Activated CD4-positive, alpha-beta T cell treated with anti-CD3 and anti-CD28 coated beads, Interleukin-2, Interleukin-6, amounts not matched to agents 100 ng/mL and 50 ng/mL, durations not matched to agents 16 hours and 8 hours (primary cell): Measurements from ENCODE around the gene OGFR.

Experiments used
- DNase-seq: peaks from one replicate; pipeline ENCODE4 v3.0.0-alpha.2; 2020

The OGFR gene

DNA sequence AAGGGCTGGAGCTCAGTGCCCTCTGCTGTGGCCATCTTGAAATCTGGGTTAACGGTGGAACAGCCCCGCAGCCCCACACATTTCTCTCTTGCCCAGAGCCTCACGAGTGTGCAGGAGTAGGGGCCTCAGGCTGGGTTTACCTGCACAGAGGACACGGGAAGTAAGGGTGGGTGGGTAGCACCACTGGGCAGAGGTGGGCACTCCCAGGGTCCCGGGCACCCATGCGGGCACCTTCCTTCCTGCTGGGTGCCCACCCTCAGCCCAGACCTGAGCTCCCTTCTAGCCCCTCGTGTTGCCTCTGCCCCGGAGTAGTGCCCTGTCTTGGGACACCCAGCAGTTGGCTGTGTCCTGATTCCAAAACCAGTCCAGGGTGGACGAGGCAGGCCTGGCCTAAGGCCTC lies 23.4 kb downstream of the OGFR start:
- DNase-seq: no peak

DNA sequence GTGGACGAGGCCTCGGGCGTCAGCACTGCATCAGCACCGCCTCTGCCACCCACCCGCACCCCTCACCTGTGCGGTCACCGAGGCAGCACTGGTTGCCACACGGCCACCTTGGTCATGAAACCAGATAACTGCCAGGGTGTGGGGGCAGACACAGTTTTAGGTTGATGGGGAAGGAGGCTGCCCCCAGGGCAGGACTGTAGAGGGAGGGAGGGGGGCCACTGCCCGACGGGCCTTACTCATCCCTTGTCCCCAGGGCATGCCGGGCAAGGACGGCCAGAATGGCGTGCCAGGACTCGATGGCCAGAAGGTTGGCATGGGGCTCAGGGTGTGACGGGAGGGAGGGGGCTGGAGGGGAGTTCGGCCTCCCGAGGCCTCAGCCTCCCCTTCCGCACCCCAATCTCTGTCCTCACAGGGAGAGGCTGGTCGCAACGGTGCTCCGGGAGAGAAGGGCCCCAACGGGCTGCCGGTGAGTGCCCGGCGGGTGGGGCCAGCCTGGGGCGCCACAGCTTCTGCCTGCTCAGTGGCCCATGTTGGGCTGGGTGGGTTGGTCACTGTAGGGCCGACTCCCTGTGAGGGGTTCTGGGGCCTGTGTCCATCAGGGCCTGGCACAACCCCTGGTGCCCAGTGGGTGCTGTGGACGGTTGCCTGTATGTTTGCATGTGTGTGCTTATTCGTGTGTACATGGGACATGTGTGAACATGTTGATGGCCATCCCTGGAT lies 24.0 kb downstream of the OGFR start:
- no peak for DNase-seq

DNA sequence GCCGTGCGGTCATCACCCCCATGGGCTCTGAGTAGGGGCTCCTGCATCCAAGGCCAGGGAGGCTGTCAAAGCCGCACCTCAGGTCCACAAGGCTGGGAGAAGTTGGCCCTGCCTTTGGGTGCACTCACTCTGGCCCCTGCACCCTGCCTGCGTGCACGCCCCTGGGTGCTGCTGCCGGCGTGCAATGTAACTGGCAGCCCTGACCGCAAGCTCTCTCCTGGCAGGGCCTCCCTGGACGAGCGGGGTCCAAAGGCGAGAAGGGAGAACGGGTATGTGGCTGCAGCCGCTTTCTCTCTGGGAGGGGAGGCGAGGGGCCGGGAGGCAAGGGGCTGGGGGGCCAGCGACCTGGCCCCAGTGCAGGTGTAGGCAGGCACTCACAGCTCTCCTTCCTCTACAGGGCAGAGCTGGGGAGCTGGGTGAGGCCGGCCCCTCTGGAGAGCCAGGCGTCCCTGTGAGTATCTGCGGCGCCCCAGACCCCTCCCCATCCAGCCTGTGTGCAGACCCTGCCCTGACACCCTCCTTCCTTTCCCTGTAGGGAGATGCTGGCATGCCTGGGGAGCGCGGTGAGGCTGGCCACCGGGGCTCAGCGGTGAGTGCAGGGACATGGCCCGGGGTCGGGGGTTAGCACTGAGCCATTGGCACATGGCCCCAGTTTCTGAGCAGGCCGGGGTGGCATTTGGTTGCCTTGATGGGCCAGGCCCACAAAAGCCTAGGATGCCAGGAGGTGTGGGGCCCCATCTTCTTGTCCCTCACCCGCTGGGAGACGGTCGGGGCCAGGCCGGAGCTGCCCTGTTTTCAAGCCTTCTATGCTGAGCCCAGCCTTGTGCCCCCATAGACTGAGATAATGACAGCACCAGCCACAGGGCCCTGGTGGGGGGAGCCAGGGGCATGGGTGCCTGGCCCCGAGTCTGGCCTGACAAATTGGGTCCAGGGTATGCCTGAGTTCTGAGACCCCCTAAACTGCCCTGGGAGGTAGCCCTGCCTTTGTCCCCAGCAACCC lies 24.9 kb downstream of the OGFR start:
- no peak for DNase-seq

DNA sequence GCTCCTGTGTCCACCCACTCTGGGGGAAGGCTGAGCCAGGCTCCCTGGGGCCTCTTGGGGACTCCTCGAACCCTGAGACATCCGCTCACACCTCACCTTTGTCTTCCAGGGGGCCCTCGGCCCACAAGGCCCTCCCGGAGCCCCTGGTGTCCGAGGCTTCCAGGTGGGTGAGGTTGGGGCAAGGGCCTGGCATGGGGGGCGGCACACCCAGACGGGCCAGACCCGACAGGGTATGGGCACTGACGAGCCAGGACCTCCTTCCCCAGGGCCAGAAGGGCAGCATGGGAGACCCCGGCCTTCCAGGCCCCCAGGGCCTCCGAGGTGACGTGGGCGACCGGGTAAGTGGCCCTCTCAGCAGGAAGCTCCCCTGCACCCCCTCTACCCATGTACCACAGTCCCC lies 25.6 kb downstream of the OGFR start:
- no peak for DNase-seq

- no peak for DNase-seq
Measured at GRCh38 chr20:62830821-62831220, 26.2 kb downstream of the OGFR start.

GRCh38 chr20:62831361-62831788 lies 26.7 kb downstream of the OGFR start:
- no peak for DNase-seq

GRCh38 chr20:62831854-62832211 lies 27.2 kb downstream of the OGFR start:
- no peak for DNase-seq

DNA sequence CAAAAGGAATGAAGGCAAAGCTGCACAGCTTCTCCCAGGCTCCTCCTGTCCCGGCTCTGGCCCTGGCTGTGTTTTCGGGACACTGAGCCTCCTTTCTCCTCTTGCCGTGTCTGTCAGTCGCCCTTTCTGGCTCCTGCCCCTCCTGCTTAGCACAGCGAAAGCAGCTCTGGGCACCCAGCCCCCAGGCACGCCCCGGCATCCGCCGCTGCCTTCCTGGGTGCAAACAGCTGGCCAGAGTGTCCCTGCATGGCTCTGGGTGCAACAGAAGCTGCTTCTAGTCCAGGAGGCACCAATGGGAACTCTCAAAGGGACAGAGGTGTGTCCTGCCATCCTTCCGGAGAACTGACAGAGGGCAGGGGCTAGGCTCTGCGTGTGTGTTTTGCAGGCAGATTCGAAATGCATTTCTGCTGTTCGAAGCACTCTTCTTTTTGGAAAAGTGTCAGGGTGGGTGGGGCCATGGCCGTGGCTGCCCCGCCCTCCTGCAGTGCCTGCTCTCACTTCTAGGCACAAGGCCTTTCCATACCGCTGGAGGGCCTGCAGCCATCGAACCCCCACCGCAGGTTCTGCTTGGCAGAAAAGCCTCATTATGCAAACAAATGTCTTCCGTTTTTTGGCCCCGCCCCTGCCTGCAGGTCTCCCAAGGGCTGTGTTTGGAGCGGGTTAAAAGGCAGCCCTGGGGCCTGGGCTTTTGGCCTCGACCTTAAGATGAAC lies 27.7 kb downstream of the OGFR start:
- peak; percentile 31 for DNase-seq

- no peak for DNase-seq
Measured at GRCh38 chr20:62832951-62833391, 28.3 kb downstream of the OGFR start.

DNA sequence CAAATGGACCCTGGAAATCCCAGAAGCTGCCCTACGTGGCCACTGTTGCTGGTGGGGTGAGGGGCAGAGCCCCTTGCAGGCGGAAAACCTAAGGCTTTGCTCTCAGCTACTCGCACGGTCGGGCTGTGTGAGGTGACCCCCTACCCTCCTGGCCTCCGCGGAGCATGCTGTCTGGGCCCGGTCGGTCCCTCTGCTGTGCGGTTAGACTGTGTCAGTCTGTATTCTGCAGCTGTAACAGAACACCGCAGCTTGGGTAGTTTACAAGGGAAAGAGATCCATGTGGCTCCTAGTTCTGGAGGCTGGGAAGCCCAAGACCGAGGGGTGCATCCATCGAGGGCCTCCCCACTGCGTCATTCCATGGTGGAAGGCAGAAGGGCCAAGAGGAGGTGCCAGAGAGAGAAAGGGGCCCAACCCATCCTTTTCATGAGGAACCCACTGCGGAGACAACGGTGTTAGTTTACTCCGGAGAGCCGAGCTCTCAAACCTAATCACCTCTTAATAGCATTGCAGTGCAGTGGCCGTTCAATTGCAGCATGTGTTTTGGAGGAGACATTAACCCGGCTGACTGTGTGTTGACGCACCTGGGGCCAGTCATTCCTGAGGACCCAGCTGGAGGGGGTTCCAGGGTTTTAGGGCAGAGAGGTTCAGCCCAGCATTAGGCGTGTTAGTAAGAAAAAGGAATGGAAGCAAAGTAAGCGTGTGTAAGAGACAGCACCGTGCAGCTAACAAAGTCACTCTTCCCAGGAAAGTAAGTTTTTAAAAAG lies 30.5 kb downstream of the OGFR start:
- no peak for DNase-seq

- no peak for DNase-seq
Measured at GRCh38 chr20:62835931-62836861, 31.6 kb downstream of the OGFR start.

DNA sequence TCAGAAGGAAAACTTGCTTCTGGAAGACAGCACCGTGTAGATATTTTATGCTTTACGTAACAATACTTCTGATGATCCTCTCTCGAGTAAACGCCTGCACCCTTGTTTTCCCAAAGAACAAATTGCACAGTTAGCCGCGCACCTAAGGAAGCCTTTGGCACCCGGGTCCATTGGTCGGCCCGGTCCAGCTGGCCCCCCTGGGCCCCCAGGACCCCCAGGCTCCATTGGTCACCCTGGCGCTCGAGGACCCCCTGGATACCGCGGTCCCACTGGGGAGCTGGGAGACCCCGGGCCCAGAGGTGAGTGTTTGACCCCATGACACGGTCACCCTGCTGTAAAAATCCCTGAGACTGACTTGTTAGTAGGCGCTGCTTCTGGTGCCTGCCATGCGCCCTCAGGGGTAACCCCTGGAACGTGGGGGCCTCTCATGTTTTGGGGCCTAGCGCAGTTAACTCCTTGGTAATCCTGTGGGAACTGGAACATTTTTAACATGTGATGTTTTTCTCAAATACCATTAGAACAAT lies 32.4 kb downstream of the OGFR start:
- no peak for DNase-seq

GRCh38 chr20:62837790-62838127 lies 33.1 kb downstream of the OGFR start:
- DNase-seq: no peak

GRCh38 chr20:62838128-62838891 lies 33.7 kb downstream of the OGFR start:
- DNase-seq: no peak

DNA sequence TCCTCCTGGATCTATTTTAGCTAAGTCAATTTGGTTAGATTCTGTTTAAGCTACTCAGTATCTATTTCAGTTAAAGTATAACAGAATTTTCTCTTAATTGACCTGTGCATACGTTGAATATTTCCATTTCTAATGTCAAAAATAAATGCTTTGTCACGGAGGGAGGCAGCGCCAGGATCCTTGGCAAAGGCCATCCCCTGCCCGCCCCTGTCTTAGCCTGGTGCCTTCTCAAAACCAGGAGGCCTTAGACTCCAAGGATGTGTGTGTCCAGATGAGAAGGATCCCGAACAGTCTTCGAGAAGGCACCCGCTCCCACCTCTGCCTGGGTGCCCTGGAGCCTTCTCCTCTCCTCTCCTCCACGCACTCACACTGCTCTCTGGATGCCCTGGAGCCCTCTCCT lies 34.6 kb downstream of the OGFR start:
- no peak for DNase-seq

DNA sequence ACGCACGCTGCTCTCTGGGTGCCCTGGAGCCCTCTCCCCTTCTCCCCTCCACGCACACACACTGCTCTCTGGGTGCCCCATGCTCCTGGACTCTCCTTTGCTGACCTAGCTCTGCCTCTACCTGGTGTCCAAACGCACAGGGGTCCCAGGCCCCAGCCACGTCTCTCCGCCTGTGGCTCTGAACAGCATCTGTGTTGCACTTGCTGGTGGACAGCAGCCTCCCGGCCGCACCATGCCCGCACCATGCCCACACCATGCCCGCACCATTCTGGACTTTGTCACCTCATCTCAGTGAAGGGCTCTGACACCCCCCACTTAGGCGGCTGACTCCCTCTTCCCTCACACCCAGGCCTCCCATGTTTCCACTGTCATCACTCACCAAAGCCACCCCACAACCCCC lies 35.2 kb downstream of the OGFR start:
- DNase-seq: no peak

DNA sequence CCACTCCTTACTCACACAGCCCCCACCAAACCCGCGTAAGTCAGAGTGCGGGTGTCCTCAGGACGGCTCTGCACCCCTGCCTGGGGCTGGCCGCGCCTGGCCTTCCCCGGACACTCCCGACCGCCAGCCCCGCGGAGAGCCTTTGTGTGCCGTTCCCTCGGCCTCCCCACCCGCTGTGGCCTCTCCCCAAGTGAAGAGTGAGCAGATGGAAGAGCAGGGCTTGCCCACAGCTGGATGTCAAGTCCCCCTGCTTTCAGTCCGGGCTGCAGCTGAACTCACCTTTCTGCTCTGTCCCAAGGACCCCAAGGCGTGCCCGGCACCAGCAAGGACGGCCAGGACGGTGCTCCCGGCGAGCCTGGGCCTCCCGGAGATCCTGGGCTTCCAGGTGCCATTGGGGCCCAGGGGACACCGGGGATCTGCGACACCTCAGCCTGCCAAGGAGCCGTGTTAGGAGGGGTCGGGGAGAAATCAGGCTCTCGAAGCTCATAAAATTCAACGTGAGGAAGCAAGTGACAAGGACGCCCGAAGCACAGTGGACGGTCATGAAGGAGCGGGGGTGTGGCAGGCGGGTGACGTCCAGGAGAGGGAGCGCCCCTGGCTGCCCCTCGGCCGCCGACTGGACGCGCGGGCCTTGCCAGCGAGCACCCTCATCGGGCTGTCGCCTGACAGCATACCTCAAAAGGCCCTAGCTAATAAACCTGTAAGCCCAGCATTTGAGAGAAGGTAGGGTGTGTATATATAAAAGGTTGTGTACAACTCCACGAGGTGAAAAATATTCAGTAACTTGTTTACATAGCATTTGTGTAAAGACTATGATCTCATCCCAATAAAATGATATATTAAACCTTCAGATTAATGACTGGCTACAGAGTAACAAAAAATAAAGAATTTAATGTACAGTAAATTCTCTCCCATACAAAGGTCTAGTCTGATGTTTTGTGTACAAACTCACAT lies 35.9 kb downstream of the OGFR start:
- no peak for DNase-seq

GRCh38 chr20:62841705-62842212 lies 37.1 kb downstream of the OGFR start:
- no peak for DNase-seq

- DNase-seq: no peak
Measured at GRCh38 chr20:62843656-62844055, 39.0 kb downstream of the OGFR start.
